ENCODE data around the gene NMD3. TPM values are rescaled to one million over a fixed set of nuclear protein-coding genes. Genes with fewer than 3 reads are reported as not detected.

The NMD3 gene
- total RNA-seq, 1 donor from 2014 or later, result 46.6 TPM

DNA sequence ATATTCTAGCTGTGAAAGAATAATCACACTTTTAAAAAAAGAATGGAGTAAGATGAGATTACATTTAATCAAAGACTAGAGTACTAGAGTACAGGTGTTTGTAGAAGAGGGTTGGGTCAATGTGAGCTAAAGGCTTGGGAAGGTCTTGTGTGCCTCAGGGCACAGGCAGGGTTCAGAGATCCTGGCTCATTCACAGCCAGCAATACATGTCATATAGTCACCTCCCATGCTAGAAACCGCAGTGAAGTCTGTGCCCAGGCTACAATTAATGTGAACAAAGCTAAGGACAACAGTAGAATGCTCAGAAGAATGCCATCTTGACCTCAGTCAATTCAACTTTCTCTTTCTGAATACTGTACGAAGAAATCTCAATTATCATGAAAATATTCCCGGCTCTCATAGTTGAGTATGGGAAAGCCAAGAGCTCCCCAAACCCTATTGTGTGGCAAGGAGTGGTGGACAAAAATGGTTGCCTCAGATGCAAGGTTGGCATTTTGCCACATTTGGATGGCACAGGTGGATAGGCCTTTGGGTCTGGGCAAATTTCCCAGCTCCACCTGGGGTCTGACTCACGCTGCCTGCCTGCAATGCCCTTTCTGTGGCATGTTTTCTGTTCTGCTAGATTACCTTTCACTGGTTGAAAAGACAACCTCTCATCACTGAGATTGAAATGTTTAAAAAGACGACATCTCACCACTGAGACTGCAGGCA is 70.2 kb downstream of the NMD3 start:
- TF ChIP-seq, protein P1, sequence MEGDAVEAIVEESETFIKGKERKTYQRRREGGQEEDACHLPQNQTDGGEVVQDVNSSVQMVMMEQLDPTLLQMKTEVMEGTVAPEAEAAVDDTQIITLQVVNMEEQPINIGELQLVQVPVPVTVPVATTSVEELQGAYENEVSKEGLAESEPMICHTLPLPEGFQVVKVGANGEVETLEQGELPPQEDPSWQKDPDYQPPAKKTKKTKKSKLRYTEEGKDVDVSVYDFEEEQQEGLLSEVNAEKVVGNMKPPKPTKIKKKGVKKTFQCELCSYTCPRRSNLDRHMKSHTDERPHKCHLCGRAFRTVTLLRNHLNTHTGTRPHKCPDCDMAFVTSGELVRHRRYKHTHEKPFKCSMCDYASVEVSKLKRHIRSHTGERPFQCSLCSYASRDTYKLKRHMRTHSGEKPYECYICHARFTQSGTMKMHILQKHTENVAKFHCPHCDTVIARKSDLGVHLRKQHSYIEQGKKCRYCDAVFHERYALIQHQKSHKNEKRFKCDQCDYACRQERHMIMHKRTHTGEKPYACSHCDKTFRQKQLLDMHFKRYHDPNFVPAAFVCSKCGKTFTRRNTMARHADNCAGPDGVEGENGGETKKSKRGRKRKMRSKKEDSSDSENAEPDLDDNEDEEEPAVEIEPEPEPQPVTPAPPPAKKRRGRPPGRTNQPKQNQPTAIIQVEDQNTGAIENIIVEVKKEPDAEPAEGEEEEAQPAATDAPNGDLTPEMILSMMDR (IDR thresholded peaks at IDR 0.05; ENCODE audit: unreplicated experiment), result no peak
- Mint-ChIP-seq H3K27me3 (no peaks in the 10 kb centered on the region), H3K9me3 (ENCODE audit: low read depth) (peaks cover 6% of the 10 kb centered on the region), H3K27ac (no peak overlapping the region), H3K36me3 (ENCODE audit: insufficient read depth) (no peaks in the 10 kb centered on the region), H3K4me3 (ENCODE audit: low read depth) (no peak overlapping the region), H3K4me1 (ENCODE audit: low read depth) (no peaks in the 10 kb centered on the region)
- no peak for DNase-seq (ENCODE audit: low spot score, unreplicated experiment)

DNA sequence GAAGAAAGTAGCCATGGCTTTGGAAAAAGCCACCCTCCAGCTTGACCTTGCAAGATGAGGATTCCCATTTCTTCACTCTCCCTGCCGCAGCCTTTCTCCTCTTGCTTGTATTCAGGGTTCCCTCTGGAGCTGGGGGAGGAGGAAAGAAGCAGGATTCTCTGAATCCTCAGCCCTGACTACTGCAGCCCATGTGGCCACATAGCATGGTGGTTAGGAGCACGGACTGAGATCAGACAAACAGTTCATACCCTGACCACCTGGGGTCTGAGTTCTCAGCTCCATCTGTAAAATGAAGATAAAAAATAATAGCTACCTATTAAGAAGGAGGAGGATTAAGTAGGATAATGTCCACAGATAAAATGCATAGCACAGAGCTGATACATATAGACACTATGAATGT is 72.3 kb downstream of the NMD3 start:
- TF ChIP-seq, protein P1 (IDR thresholded peaks at IDR 0.05; ENCODE audit: unreplicated experiment), result no peak
- Mint-ChIP-seq H3K4me1 (ENCODE audit: low read depth) (no peaks in the 10 kb centered on the region), H3K36me3 (ENCODE audit: insufficient read depth) (peaks cover 5% of the 10 kb centered on the region), H3K27me3 (no peaks in the 10 kb centered on the region), H3K9me3 (ENCODE audit: low read depth) (peaks cover 12% of the 10 kb centered on the region), H3K4me3 (ENCODE audit: low read depth) (no peak overlapping the region), H3K27ac (no peak overlapping the region)
- DNase-seq (ENCODE audit: low spot score, unreplicated experiment), result no peak

DNA sequence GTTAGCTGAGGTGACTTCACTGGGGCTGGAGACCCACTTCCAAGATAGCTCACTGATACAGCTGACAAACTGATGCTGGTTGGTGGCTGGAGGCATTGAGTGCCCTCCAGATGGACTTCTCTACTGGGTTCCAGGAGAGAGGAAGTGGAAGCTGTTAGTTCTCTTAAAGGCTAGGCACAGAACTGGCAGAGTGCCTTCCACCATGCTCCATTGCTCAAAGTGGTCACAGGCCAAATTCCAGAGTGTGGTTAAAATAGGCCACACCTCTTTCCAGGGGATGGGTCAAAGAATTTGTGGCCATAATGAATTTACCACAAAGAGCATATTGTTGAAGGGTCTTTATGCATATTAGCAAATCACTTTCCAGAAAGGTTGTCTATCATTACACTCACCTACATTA is 74.2 kb downstream of the NMD3 start:
- H3K27me3 Mint-ChIP-seq, result no peaks in the 10 kb centered on the region
- H3K36me3 Mint-ChIP-seq (ENCODE audit: insufficient read depth), result peaks cover 9% of the 10 kb centered on the region
- H3K4me3 Mint-ChIP-seq (ENCODE audit: low read depth), result no peak overlapping the region
- TF ChIP-seq, protein P1 (IDR thresholded peaks at IDR 0.05; ENCODE audit: unreplicated experiment), result no peak
- peaks cover 21% of the 10 kb centered on the region for H3K9me3 Mint-ChIP-seq (ENCODE audit: low read depth)
- DNase-seq (ENCODE audit: low spot score, unreplicated experiment), result no peak
- no peak overlapping the region for H3K27ac Mint-ChIP-seq
- H3K4me1 Mint-ChIP-seq (ENCODE audit: low read depth), result no peaks in the 10 kb centered on the region

- peaks cover 21% of the 10 kb centered on the region for H3K9me3 Mint-ChIP-seq (ENCODE audit: low read depth)
- no peak overlapping the region for H3K27ac Mint-ChIP-seq
- peaks cover 9% of the 10 kb centered on the region for H3K36me3 Mint-ChIP-seq (ENCODE audit: insufficient read depth)
- TF ChIP-seq, protein P1 (IDR thresholded peaks at IDR 0.05; ENCODE audit: unreplicated experiment), result no peak
- no peaks in the 10 kb centered on the region for H3K4me1 Mint-ChIP-seq (ENCODE audit: low read depth)
- no peak for DNase-seq (ENCODE audit: low spot score, unreplicated experiment)
- no peaks in the 10 kb centered on the region for H3K27me3 Mint-ChIP-seq
- H3K4me3 Mint-ChIP-seq (ENCODE audit: low read depth), result no peak overlapping the region
Observed at GRCh38 chr3:161296814-161297213, 75.7 kb downstream of the NMD3 start.

Other genes with a start within 250 kb of the NMD3 start
- 20.9 and 22.6 TPM in 2 replicates for gene B3GALNT1, start 116.0 kb upstream of the NMD3 start, total RNA-seq
- 28.0 and 30.1 TPM in 2 replicates for gene SPTSSB, start 150.2 kb downstream of the NMD3 start, total RNA-seq